LoVo (cell line): Measurements from ENCODE around the gene KHSRP.
A peak's percentile ranks its signal among the peaks of the same experiment; 100 is the strongest.
"Not testable (repeated sequence)": the region's sequence is repeated elsewhere in the genome, so short reads cannot be mapped to it uniquely, and the experiment has no call there.

Experiments used
- DNase-seq: peaks from one replicate; pipeline ENCODE4 v3.0.0-alpha.2; 2016; ENCODE audit warnings: low spot score

The KHSRP gene

DNA sequence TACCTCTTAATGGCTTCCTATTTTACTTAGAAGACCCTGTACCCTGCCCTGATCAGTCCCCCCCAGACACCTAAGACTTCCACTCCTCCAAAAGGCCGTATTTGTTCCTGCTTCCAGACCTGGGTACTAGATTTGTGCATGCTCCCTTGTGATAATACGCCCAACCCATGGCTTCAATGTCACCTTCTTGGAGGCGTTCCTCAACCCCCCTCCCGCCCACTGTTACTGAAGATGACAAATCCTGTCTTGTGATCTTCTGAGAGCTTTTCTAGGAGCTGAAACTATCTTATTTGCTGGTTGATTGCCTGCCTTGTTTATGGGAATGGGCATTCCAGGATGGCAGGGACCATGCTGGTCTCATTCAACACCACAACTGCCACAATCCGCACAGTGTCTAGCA, 25.6 kb upstream of the KHSRP start:
- DNase-seq = no peak

DNA sequence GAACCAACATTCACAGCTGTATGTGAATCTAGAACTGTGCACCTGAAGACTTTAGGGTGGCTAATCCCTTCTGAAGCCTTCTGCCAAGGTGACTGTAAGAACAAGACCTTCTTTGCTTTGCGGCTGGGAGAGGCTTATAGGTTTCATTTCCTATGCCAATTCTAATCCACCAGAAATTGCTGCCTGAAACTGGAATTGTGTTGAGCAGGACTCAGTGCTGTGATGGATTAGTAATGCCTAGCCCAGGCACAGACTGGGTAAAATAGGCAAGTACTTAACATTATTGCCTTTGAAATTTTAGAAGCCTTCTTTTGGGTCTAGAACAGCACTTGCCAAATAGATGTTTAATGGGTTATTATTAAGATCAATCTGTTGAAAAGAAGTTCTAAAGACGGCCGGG, 23.4 kb upstream of the KHSRP start:
- no peak for DNase-seq

DNA sequence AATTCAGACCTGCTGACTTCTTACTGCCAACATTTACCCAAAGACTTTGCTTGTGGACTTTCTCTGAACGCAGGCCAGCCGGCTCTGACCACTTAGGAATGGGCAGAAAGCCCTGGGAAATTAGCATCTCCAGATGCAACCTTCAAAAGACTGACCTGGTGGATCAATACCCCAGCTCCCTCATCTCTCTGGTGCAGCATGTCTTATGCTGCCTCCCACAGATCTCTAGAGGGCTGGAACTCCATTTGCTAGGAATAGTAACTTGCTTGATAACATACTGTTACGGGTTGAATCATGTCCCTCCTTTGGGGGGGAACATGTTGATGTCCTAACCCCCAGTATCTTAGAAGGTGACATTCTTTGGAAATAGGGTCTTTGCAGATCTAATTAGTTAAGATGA, 21.8 kb upstream of the KHSRP start:
- DNase-seq = no peak

GRCh38 chr19:6443986-6444385, 19.4 kb upstream of the KHSRP start:
- no peak for DNase-seq

- DNase-seq = no peak
Observed at GRCh38 chr19:6442087-6442688, 17.6 kb upstream of the KHSRP start.

DNA sequence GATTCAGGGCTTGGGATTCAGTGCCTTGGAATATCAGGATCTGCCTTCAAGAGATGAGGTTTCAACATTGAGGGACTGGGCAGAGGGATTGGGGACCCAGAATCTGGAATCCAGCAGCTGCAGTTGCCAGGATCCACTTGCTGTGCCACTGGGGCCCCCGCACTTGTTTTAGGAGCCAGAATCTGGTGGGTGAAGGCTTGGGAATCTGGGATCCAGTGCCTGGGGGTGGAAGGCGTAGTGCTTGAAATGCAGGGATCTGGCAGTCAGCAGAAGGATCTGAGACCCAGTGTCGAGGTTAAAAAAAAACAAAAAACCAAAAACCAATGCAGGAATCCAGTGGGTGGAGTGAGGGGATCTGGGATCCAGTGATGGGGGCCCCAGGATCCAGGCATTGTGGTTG, 16.3 kb upstream of the KHSRP start:
- DNase-seq = no peak

GRCh38 chr19:6439743-6440142, 15.1 kb upstream of the KHSRP start:
- no peak for DNase-seq

DNA sequence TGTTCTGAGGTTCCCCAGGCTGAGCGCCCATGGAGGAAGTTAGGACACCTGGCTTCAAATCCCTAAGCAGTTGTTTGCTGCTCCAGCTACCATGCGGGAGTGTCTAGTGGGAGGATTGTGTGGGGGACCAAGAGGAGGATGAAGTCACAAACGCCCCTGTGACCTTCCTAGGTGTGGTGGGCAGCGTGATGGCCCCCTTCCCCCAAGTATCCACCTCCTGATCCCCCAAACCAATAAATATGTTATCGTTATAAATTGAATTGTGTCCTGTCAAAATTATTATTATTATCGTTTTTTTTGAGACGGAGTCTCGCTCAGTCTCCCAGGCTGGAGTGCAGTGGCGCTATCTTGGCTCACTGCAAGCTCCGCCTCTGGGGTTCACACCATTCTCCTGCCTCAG, 9.1 kb upstream of the KHSRP start, which contains the start of gene SLC25A41:
Gene SLC25A41 (minus strand): TSS at position 101 of the 400 bp plus-strand sequence. CDS start 70 bp downstream, at position 31.
- no peak for DNase-seq

GRCh38 chr19:6433165-6433564, 8.6 kb upstream of the KHSRP start:
- DNase-seq = no peak

GRCh38 chr19:6431891-6432290, 7.3 kb upstream of the KHSRP start:
- DNase-seq = no peak

DNA sequence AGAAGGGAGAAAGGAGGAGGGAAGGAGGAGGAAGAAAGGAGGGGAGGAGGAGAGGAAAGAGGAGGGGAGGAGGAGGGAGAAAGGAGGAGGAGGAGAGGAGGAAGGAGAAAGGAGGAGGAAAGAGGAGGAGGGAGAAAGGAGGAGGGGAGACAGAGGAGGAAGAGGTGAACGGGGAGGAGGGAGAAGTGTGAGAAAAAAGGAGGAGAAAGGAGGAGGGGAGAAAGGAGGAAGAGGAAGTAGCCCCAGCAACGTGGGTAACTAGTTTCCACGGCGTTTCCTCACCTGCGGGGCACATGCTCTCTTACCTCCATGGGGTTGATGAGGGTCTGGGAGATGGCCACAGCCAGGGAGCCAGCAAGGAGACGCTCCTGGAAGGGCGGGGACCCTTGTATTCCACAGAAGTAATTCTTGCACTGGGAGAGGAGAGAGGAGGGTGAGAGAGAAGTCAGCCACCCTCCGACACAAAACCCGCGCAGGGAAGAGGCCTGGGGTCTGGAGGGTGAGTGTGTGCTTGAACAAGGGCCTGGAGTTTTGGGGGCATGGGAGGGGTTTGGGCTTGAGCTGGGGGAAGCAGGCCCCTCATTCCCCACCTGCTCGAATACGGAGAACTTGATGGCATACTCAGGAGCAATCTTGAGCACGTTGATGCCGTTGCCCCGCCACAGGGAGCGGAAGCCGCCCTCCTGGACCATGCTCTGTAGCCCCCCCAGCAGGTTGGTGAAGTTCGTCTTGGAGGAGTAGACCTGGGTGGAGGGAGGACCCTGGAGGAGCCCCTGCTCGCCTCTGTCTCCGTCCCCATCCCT, 5.0 kb upstream of the KHSRP start:
- DNase-seq = no peak

- DNase-seq = not testable (repeated sequence)
Observed at GRCh38 chr19:6428692-6429418, 4.2 kb upstream of the KHSRP start.

DNA sequence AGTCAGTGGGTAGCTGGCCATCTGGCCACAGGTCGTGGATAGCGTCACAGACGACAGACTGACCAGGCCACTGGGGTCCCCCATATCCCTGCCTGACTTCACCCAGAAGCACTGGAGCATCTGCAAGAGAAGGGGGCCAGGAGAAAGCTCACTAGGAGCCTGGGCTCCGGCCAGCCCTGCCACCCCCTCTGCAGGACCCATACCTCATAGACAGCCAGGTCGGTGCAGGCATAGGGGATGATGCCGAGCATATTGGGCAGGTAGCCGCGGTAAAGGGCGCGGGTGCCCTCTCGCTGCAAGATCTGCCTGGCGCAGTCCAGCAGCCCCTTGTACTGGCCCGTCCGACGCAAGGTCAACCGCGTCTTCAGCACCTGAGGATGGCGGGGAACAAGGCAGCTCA, 2.5 kb upstream of the KHSRP start:
- no peak for DNase-seq

GRCh38 chr19:6425732-6426620, 1.4 kb upstream of the KHSRP start:
- DNase-seq = no peak

GRCh38 chr19:6424939-6425731, 524 bp upstream of the KHSRP start:
- peak; percentile 99 for DNase-seq

DNA sequence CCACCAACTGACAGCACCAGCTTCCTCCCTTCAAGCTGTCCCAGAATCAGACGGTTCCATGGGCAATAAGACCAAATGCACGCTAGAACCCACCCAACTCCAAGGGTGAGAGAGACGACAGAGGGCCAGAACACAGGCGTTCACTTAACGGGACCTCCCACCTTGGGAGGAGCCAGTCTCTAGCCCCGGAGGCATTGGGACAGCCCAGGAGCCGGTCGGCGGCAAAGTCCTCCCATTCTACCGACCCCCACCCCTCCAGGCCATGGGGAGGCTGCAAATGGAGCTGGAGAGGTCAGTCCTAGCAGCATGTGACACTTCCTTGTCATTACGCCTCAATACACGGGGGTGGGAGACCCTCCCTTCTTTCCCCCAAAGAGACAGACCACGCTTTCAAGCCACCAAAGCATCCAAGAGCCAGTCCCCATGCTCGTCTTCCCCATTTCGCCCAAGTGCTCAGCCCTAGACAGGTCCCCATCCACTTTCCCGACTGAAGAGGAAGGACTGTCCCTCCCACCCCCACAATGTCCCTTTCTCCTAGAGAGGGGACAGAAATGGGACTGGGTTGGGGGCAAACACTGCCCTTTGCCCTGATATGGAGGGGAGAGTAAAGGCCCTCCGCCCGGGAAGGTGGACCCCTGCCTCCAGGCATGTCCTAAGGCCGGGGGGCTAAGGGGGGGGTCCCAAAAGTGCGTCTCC, 964 bp downstream of the KHSRP start:
- DNase-seq = no peak

- no peak for DNase-seq
Observed at GRCh38 chr19:6421075-6422014, 3.3 kb downstream of the KHSRP start.

GRCh38 chr19:6418562-6418932, 6.1 kb downstream of the KHSRP start:
- DNase-seq = no peak
